ENCODE data around the gene PC.

PC gene

DNA sequence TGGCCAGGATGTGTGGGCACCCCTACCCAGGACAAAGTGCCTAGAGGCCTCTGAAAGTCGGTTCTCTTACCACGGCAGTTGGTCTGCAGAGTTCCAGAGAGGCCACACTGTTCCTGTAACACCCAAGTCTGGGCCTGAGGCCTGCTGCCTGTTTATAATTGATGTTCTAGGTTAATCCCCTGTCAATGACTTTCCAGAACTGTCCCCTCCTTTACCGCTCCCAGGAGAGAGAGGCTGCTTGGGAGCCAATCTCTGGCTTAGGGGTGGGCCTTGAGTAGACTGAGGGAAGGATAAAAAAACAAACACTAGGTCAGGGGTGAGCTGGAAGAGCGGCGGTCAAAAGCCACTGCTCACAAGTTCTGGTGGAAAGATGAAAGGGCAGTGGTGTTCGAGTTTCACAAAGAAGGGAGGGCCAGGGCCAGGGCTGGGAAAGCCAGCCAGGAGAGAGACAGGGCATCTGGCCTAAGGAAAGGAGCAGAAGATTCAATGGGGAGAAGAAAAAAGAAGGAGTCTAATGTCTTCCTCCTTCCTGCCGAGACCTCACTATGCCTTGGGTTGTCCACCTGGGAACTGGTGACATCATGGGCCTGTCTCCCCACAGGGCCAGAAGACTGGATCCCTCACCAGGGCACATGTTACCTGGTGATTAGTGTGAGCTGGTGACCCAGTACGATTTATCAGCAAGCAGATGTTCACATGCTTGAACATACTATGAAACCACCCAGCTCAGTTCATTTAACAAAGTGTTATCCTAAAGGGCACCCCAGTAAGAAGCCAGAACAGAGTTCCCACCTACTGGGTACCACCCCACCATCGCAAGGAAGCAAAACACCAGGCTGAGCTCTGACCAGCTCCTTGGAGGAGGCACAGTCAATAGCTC is 50.2 kb downstream of the PC start:
- no peak for FAIRE-seq

DNA sequence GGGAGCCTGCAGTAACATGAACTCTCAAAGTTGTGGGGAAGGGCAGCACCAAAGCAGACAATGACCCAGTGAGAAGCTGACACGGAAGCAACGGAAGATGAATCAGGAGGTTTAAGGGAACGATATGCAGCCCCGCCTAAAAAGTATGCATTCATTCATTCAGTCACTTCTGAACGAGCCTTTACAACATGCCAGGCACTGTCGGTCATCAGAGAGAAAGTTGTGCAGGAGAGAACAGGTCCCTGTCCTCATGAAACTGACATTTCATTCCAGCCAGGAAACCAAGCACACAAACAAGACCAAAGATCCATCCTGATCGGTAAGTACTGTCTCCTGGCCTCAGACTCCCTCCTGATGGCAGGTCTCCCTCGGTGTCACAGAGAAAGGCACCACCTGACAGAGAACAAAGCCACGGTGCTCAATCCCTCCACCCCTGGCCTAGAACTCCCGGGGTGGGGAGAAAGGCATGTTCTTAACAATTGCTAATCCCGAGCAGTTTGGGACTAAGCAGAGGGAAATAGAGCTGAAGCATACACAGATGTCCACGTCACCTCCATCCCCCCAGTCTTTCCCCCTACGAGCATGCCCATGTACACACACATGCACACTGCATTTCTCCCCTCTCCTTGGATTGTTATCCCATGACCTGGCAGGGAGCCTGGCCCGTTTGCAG is 52.0 kb downstream of the PC start:
- FAIRE-seq = no peak

DNA sequence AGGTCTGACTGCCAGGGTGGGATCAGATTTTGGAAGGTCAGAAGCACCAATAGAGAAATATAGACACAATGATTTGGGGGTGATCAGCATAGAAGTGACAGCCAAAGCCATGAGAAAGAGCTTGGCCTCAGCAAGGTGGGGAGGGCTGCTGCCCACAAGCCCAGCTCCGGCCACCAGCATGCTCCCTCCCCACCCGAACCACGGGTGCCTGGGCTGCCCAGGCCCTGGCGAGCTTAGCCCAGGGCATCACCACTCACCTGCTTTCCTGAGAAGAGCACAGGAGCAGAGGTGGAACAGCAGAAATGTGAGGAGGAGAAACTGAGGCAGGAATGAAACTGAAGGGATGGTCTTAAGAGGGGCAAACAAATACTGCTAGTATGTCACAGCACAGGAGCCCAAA is 52.6 kb downstream of the PC start:
- FAIRE-seq = no peak

DNA sequence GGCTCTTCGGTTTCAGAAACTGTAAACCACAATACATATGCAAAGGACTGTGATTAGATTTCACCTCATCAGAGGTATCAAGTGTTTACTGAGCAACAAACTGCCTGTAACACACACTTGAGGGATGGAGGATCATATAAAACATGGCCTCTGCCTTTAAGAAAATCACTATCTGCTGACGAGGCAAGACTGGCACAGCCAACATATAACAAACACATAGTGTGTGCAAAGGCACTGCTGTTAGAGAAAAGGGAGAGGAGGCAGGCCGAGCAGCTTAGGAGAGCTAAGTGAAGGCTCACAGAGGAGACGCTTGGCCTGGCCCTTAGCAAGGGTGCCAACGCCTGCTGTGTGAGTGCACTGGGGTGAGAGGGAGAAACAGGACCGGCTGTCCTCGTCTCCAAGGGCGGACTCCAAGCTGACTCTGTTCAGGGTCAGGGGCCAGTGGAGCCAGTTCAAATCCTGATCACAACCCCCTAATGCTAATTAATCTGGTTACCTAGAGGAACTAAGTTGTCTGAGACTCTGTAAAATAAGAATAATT is 53.1 kb downstream of the PC start:
- FAIRE-seq = no peak

DNA sequence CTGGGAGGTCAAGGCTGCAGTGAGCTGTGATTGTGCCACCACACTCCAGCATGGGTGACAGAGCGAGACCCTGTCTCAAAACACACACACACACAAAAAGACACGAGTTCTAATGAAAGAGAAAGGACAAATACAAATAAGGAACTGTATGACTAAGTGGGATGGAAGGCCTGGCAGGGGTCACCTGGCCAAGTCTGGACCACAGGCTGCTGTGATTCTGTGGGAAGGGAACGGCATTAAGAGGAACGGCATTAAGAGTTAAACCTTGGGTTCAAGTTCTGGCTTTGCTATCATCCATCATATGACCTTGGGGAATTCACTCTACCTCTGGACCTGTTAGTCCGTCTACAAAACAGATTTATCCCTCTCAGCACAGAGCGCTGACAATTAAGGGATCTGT is 53.6 kb downstream of the PC start:
- FAIRE-seq = no peak

DNA sequence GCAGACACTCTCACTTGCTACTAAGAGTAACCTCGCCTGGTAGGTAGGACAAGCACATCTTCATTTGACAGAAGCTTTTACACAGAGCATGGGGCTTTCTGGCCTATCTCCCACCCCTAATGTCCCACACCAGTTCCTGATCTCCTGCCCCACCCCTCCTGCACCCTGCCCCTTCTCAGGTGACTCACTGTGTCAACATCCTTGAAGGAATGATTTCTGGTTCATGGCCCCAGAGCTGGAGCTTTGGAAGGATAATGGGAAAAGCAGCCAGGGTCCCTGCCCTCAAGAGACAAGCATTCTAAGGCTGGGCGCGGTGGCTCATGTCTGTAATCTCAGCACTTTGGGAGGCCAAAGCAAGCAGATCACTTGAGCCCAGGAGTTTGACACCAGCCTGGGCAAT is 54.1 kb downstream of the PC start:
- FAIRE-seq = no peak

DNA sequence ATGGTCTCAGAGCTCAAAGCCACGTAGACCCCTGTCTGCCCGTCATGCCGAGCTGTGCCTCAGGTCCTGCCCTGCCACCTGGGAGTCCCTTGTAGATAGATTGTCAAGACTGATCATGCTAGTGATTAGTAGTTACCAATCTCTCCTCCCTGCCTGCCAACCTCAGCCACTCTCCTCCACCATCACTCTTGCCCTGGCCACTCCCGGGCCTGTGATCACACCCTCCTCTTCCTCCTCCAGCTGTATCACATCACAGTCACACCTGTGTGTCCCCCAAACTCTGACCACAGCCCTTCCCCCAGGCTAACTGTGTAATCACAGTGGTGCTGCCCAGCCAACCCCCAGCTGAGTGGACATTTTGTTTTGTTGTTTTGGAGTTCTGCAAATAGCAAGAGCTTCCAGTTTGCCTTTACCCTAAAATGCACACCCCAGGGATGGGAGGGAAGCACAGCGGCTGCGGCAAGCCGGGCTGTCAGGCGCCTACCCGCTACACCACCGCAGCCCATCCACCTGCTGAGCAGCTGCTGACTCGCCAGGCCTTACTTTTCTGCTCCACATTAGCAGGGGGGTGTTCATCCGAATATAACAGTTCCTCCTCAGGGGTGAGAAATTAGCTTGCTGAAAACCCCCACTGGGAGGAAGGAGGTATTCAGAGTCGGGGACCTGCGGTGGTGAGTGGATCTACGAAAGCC is 55.6 kb downstream of the PC start:
- FAIRE-seq = no peak

DNA sequence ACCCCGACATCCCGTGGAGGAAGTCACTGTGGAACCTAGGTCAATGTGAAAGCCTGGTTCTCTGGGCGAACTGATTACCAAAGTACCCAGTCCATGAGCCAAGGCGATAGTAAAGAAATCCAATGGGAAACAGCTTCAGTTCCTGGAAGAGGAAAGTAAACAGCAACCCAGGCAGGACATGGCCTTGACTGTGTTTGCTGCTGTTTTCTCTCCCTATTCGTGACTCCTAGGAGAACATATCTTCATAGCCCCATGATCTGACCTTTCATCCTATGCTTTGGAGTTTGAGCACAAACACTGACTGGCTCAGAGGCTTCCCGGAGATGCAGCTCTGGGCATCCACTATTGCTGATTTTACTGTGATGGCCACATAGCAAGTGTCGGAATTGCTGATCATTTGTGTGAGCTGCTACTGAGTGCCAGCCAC is 56.2 kb downstream of the PC start:
- no peak for FAIRE-seq

DNA sequence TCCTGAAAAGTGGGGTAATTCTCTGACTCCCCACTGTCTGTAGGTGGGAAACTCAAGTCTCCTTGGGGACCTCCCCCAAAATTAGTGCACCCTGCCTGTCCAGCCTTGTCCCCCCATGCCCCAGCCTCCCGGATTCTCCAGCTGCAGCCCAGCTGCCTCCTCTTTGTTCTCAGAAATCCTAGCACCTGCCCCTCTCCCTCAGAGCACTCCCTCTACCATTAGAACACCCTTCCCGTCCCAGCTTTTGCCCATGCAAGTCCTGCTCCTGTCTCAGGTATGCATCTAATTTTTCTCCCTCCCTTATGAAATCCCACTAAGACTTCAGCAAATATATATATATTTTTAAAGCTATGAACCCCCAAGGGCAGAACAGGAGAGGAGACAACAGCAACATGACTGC is 64.0 kb downstream of the PC start:
- no peak for FAIRE-seq

DNA sequence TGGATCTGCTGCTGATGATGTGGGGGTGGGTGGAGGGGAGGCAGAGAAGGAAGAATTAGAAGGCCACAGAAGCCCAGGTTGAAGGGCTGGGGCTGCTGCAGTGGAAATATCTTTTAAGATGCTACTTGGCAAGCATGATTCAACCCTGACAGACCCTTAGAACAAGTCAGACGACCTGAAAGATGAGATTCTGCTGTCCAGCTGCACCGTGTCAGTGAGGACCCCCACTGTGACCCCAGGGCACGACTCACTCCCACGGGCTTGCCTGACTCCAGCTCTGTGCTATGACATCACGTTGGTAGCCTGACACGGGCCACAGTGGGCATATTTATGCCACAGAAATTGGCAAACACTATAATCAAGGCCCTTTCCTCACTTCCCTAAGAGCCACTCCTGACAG is 65.3 kb downstream of the PC start:
- no peak for FAIRE-seq

DNA sequence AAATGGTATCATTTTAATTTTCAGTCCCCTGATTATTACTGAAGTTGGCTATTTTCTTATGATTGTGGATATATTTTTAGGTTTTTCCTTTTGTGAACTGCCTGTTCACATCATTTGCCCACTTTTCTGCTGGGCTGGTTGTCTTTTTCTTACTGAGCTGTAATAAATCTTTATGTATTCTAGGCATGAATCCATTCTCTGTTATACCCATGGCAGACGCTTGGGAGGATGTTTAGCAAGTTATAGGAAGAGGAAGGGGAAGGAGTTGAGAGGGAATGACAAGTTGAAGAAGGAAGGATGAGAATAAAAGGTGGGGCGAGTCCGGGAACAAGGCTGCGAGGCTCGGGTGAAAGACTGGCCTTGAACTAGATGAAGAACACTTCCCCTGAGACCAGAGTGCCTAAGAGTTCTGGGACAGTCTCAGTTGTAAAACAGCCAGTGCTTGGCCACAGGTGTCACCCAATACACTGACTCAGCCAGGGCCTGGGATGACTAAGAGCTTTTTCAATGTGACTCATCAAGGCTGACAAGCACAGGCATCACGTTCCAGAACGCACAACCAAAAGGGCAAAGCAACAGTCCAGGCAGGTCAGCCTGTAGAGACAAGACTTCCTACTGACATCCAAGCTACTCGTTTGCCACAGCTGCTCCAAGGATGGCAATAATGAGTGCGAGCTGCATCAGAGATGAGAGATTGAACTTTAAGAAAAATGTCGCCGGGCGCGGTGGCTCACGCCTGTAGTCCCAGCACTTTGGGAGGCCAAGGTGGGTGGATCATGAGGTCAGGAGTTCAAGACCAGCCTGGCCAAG is 66.1 kb downstream of the PC start:
- FAIRE-seq = no peak

DNA sequence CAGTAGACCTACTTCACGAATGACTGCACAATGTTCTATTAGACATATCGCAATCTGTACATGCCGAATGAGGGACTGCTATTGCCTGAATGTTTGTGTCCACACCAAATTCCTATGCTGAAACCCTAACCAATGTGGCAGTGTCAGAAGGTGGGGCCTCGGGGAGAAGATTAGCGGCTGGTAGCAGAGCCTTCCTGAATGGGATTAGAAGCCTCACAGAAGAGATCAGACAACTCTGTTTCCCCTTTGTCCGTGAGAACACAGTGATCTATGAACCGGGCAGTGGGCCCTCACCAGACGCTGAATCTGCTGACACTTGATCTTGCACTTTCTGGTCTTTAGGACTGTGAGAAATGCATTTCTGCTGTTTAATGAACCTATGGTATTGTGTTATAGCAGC is 68.2 kb downstream of the PC start:
- no peak for FAIRE-seq

DNA sequence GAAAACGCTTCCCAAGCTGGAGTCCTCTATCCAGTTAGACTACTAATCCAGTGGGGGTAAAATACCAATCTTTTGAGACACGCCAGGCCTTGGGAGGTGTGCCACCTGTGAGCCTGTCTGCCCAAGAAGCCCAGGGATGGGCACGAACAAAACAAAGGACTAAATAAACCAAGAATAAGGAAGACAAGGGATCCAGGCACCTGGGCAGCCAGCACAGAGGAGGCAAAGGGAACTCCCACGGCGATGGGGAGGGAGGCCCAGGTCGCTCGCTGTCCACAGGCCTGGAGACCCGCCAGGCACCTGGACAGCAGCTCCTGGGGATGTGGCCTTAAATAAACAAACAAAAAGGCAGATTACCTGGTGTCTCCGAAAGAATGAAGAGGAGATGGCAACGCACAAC is 69.9 kb downstream of the PC start:
- no peak for FAIRE-seq

DNA sequence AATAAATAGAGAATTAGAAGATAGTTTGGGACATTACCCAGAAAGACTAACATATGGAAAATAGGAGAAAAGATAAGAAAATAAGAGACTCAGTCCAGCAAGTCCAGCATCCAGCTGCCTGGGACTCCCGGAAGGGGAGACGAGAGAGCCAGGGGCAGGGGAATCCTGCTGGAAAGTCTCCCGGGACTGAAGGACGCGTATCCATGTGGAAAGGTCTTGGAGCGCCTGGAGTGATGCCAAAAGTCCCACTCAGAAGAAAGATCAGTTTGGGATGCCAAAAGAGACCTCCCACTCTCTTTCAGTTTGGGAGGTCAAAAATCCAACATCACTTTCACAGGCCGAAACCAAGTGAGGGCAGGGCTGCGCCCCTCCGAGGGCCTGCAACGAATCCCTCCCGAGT is 70.7 kb downstream of the PC start:
- FAIRE-seq = no peak

DNA sequence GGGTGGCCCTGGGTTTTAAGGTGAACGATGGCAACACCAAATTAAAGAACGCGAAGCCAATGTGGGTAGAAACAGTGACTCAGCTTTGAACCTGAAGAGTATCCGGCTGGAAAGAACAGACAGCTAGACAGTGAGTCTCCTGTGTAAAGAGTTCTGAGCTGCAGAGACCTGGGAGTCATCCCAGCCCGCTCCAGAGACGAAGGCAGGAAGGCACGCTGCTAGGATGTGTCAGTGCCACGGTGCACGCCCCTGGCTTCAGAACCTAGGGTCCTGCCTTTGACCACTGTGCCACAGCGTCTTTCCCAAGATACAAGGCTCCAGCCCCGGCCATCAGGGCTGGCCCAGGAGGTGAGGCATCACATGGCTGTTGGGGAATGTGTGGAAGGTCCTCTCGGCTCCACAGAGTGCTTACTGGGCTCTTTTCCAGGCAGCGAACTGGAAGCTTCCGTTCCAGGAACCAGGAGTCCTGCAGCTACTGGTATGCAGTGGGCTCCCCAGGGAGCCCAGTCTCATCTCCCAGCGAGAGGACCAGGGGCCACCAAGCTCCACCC is 71.4 kb downstream of the PC start:
- no peak for FAIRE-seq

DNA sequence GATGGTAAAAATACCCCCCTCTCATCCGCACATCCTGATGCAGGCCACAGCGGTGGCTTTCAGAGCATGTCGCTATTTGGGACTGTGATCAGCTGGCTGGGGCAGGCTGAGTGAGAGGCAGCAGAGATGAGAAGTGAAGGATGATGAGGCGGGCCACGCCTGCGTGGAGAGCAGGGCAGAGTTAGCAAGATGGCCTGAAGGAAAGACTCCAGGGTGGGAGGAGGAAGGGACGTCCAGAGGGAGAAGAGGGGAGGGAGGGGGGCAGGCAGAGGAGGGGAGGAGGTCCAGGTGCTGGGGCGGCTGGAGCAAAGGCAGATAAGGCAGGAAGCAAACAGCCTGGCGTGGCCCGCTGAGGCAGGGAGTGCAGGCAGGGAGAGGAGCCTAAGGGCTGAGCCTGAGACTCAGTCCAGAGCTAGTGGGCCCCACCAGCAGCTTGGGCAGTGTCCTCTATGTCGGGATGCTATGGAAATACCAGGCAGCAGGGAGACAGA is 72.2 kb downstream of the PC start:
- no peak for FAIRE-seq

DNA sequence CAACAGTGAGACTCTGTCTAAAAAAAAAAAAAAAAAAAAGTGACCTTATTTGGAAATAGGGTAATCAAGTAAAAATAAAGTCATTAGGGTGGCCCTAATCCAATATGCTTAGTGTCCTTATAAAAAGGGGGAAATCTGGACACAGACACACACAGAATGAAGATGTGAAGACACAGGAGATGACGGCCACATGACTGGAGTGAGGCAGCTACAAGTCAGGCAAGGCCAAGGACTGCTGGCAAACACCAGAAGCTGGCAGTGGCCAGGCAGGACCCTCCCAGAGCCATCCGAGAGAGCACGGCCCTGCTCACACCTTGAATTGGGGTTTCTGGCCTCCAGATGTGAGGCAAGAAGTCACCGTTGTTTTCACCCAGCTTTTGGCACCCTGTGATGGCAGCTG is 72.7 kb downstream of the PC start:
- FAIRE-seq = no peak

DNA sequence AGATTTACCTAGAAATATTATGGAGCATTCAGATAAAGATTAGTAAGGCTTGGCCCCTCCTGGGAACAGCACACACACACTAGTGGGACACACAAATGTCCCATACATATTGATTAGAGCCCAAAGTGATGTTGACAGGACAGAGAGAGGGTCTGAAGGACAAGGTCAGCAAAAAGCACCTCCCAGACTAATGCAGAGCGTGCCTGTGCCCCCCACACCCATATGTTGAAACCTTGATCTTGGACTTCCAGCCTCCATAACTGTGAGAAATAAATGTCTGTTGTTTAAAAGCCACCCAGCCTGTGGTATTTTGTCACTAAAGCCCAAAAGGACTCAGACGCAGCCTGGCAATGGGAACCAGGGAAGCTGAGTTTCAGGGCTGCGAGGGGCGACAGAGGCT is 73.7 kb downstream of the PC start:
- no peak for FAIRE-seq

DNA sequence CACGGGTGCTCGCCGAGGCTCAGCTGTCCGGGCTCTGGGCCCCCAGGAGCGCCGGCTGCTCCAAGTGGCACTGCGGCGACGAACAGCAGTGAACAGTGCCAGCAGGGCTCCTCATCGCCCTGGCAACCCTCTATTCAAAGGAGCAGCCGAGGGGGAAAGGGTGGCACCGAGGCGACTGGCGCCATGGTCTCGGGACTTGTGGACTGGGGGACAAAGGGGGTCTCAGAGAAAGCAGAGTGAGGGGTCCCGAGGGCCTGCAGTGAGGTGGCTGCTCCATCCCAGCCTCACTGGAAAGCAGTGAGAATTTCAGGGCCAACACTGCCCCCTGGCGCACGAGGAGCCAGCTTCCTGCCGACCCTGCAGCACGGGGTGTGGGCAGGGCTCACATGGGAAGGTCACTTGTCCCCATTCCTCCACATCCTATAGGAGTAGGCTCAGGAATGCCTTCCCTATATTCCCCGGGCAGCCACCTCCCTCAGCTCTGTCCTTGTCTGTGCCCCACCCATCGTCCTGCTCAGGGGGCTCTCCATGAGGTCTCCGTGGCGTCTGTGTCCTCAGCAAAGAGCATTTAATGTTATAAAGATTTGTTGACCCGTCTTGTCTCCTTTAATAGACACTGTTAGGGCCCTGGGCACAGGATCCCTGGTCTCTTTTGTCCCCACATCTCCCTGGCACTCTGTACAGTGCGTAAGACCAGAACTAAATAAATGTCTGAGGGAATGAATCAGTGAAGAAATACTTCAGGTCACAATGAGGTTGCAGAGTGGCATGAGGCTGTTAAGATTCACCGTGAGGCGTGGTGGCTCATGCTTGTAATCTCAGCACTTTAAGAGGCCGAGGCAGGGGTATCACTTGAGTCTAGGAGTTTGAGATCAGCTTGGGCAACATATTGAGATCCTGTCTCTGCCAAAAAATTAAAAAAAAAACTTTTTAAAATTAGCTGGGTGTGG is 74.9 kb downstream of the PC start:
- no peak for FAIRE-seq

DNA sequence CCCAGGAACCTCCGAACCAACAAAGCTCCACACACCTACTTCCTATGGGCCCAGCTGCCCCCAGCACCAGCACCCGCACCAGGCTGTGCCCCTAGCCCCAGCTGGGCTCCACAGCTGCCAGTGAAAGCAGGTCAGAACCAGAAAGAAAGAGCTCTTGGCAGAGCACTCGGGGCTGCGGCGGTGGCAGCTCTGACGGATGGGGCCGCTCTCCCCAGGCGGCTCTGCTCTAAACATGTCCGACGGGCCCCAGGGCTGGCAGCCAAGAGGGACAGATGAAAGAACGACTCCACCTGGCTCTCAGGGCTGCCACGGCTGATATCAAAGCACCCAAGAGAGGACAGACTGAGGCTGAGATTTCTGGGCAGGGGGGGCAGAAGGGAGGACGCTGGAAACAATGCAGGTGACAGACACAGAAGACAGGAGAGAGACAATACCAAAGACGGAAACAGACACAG is 75.6 kb downstream of the PC start:
- no peak for FAIRE-seq

DNA sequence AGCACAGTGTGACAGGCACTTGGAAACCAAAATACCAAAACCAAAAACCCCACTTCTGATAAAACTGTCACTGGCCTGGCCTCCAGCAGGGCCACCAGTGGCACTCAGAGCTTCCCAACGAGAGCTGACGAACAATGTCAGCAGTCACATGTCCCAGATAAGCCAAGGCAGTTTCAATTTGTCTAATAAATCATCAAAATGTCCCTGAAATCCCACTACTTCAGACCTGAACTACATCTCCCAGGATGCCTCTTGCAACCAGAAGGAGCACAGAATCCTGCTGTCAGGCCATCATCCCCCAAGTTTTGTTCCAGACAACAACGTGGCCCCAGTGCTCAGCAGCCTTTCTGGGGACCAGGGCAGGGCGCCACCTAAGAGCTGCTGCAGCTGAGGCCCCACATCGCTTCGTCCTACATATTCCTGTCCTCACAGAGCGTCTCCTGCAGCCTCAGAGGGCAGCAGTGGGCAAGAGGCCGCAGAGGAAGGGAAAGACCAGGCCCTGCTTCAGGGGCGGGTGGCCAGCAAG is 76.2 kb downstream of the PC start:
- FAIRE-seq = no peak

Measured in endometrium (tissue), 2 donors.